Keratinocyte (primary cell): Measurements from ENCODE around the gene NDOR1. TPM values are rescaled to one million over a fixed set of nuclear protein-coding genes. Genes with fewer than 3 reads are reported as not detected.
A peak's percentile ranks its signal among the peaks of the same experiment; 100 is the strongest.

ENCODE experiments used
- DNase-seq: peaks from one replicate; pipeline ENCODE4 v3.0.0-alpha.2; 2011; ENCODE audit warnings: low read depth, missing footprints, low spot score
- FAIRE-seq: peaks from 2 replicates; lab custom pipeline; 2011; peaks lifted over from hg19 to GRCh38; lab: Jason Lieb, UNC
- H2AFZ ChIP-seq: 2 replicates; pipeline ENCODE4 v1.6.0; 2012; ENCODE audit warnings: low read length, control low read depth, inconsistent platforms; ENCODE audit not compliant: control insufficient read depth
- H3K27ac ChIP-seq: 2 replicates; pipeline ENCODE4 v1.5.1; 2011; ENCODE audit warnings: low read length; ENCODE audit not compliant: control insufficient read depth, insufficient read depth
- H3K27me3 ChIP-seq: 3 replicates; pipeline ENCODE4 v1.6.0; 2011; ENCODE audit warnings: low read length; ENCODE audit not compliant: control insufficient read depth, insufficient read depth; ENCODE audit errors: extremely low read depth
- H3K36me3 ChIP-seq, 2 experiments: 2 replicates in 1 of 2; 3 replicates in 1 of 2; pipeline ENCODE4 v1.5.1; 2011; ENCODE audit warnings: low read length in 2 of 2, mild to moderate bottlenecking in 1 of 2; ENCODE audit not compliant: control insufficient read depth in 2 of 2, insufficient read depth in 2 of 2; ENCODE audit errors: extremely low read depth in 1 of 2
- H3K4me1 ChIP-seq: 3 replicates; pipeline ENCODE4 v1.5.1; 2011; ENCODE audit warnings: low read length; ENCODE audit not compliant: control insufficient read depth, insufficient read depth; ENCODE audit errors: extremely low read depth
- H3K4me2 ChIP-seq: 3 replicates; pipeline ENCODE4 v1.6.0; 2011; ENCODE audit warnings: low read depth, low read length; ENCODE audit not compliant: control insufficient read depth, insufficient read depth; ENCODE audit errors: extremely low read depth
- H3K4me3 ChIP-seq, 3 experiments: fragments of 200-600 bp in 1 of 3; sonication (generic) in 1 of 3; 2 replicates in 2 of 3; 3 replicates in 1 of 3; pipeline ENCODE4 v1.5.1; 2011 to 2016; ENCODE audit warnings: low read length in 3 of 3, mild to moderate bottlenecking in 3 of 3, control low read depth in 2 of 3, inconsistent platforms in 1 of 3, low read depth in 1 of 3, mixed read lengths in 1 of 3, mixed run types in 1 of 3, moderate library complexity in 1 of 3; ENCODE audit not compliant: control insufficient read depth in 2 of 3, insufficient read depth in 2 of 3; ENCODE audit errors: extremely low read depth in 1 of 3
- H3K79me2 ChIP-seq: 2 replicates; pipeline ENCODE4 v1.6.0; 2012; ENCODE audit warnings: low read length; ENCODE audit not compliant: control insufficient read depth, insufficient read depth
- H3K9ac ChIP-seq: 3 replicates; pipeline ENCODE4 v1.6.0; 2011; ENCODE audit warnings: low read length; ENCODE audit not compliant: control insufficient read depth, insufficient read depth; ENCODE audit errors: extremely low read depth
- H3K9me1 ChIP-seq: 3 replicates; pipeline ENCODE4 v1.6.0; 2011; ENCODE audit warnings: low read length; ENCODE audit not compliant: control insufficient read depth, insufficient read depth; ENCODE audit errors: extremely low read depth
- H3K9me3 ChIP-seq: 2 replicates; pipeline ENCODE4 v1.5.1; 2012; ENCODE audit warnings: low read depth, low read length; ENCODE audit not compliant: control insufficient read depth
- H4K20me1 ChIP-seq: 3 replicates; pipeline ENCODE4 v1.6.0; 2011; ENCODE audit warnings: low read length; ENCODE audit not compliant: control insufficient read depth, insufficient read depth; ENCODE audit errors: extremely low read depth
- CTCF ChIP-seq, 3 experiments: IDR thresholded peaks in 1 of 3; conservative IDR thresholded peaks in 1 of 3; optimal IDR thresholded peaks in 1 of 3; 2 replicates in 2 of 3; 3 replicates in 1 of 3; pipeline versions ENCODE3 to v1.5.1; 2011; ENCODE audit warnings: low read length in 3 of 3, mild to moderate bottlenecking in 3 of 3, moderate library complexity in 2 of 3, control low read depth in 1 of 3, inconsistent platforms in 1 of 3; ENCODE audit not compliant: insufficient read depth in 2 of 3; ENCODE audit errors: extremely low read depth in 1 of 3
- EZH2 ChIP-seq: IDR thresholded peaks from one replicate; pipeline ENCODE4 v1.6.1; 2012; ENCODE audit warnings: inconsistent platforms, mild to moderate bottlenecking, low read length, moderate library complexity
- dilution Hi-C: fragments of 300-500 bp; cut with MboI; formaldehyde crosslinking; loops from one replicate; pipeline ENCODE4 v1.7.0; 2020; ENCODE audit warnings: low sequenced_read_pairs; ENCODE audit not compliant: extremely low pct_ligation_motif_present
- polyA plus RNA-seq, 5 experiments: library from polyadenylated mRNA; depleted of rRNA in 3 of 5; stranded (reverse) in 3 of 5; stranded (forward) in 1 of 5; unstranded in 1 of 5; fragments of >200 nt; gene quantifications; 1 replicate in 1 of 5; 2 replicates in 3 of 5; 3 replicates in 1 of 5; pipeline versions ENCODE4 v1.2.1 to v1.2.3, GENCODE V29; 2011 to 2012; ENCODE audit warnings: missing spikeins in 2 of 5, low read depth in 1 of 5, low replicate concordance in 1 of 5

Gene NDOR1
- polyA plus RNA-seq, 1 donor (not counting 4 experiments of a cell fraction or from before 2014, with no cell fraction given), result 3.9 TPM

- no peak overlapping the region for H3K27ac ChIP-seq
- dilution Hi-C loops, result no loop called here
These were observed 12.0 kb downstream of the NDOR1 start for GRCh38 chr9:137217276-137218211.

DNA sequence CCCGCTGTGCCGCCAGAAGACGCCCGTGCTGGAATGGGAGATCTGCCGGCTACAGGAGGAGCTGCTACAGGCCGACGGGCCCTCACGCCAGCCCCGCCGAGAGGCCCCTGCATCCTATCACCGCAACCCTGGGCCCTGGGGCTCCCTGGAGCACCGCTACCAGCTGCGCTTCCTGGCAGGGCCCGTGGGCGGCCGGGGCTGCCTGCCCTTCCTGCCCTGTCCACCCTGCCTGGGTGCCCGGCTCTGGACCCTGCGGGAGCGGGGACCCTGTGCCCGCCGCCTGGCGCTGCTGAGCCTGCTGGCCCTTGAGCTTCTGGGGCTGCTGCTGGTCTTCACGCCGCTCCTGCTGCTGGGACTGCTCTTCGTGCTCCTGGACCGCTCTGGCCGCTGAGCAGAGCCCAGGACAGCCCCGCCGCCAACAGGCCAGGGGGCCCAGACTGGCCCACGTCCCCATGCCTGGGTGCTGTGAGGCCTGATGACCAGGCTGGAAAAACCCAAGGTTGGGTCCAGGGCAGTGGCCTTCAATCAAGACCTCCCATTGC lies 12.8 kb downstream of the NDOR1 start:
- H3K27ac ChIP-seq, result no peak overlapping the region
- DNase-seq (no peak), FAIRE-seq (no peak)
- dilution Hi-C loops, result no loop called here
- TF ChIP-seq EZH2, result no peak
- no peak for TF ChIP-seq CTCF (optimal IDR thresholded peaks at IDR 0.05 in 1 of 3, IDR thresholded peaks at IDR 0.05 in 1 of 3, conservative IDR thresholded peaks at IDR 0.05 in 1 of 3; ENCODE audit: extremely low read depth in 1 of 3, insufficient read depth in 2 of 3, low read length in 3 of 3)
- H3K36me3 ChIP-seq, result peaks cover 3 to 13% of the 10 kb centered on the region in 2 experiments
- no peak overlapping the region for H3K9ac ChIP-seq
- peaks cover 26% of the 10 kb centered on the region for H3K4me1 ChIP-seq
- H3K27me3 ChIP-seq, result no peaks in the 10 kb centered on the region
- no peaks in the 10 kb centered on the region for H3K79me2 ChIP-seq
- no peaks in the 10 kb centered on the region for H3K9me3 ChIP-seq
- H3K9me1 ChIP-seq, result no peaks in the 10 kb centered on the region
- H3K4me2 ChIP-seq, result peak overlapping the region; percentile 79
- H4K20me1 ChIP-seq, result no peaks in the 10 kb centered on the region
- no peak overlapping the region for H3K4me3 ChIP-seq
- H2AFZ ChIP-seq, result no peak overlapping the region

More at GRCh38 chr9:137217276-137218211, 12.0 kb downstream of the NDOR1 start:
- Histone ChIP-seq H3K4me3 (peak overlapping the region; percentile 40 to 54 (median 44)), H3K9ac (peak overlapping the region; percentile 41), H2AFZ (peak overlapping the region; percentile 30), H3K79me2 (no peaks in the 10 kb centered on the region), H3K9me3 (no peaks in the 10 kb centered on the region), H3K36me3 (peaks cover 3 to 17% of the 10 kb centered on the region in 2 experiments), H3K4me2 (peak overlapping the region; percentile 79), H3K9me1 (no peaks in the 10 kb centered on the region), H4K20me1 (no peaks in the 10 kb centered on the region), H3K4me1 (peaks cover 20% of the 10 kb centered on the region), H3K27me3 (no peaks in the 10 kb centered on the region)
- FAIRE-seq, result peak; percentile 89
- DNase-seq, result no peak
- TF ChIP-seq CTCF (optimal IDR thresholded peaks at IDR 0.05 in 1 of 3, IDR thresholded peaks at IDR 0.05 in 1 of 3, conservative IDR thresholded peaks at IDR 0.05 in 1 of 3; ENCODE audit: extremely low read depth in 1 of 3, insufficient read depth in 2 of 3, low read length in 3 of 3) (peak in 1 of 3 experiments; percentile 18), EZH2 (no peak)
